HG03103 (cell line): ENCODE measurements around the gene PDLIM5.

Experiments used
- ATAC-seq: cut with Tn5 transposase; IDR thresholded peaks from one replicate; pipeline ENCODE4 v1.9.1; 2021; ENCODE audit warnings: low read depth; ENCODE audit not compliant: unreplicated experiment

Gene PDLIM5

GRCh38 chr4:94420356-94420755, 31.4 kb upstream of the PDLIM5 start:
- no peak for ATAC-seq

- no peak for ATAC-seq
Measured at GRCh38 chr4:94426783-94427182, 25.0 kb upstream of the PDLIM5 start.

- ATAC-seq, result no peak
Measured at GRCh38 chr4:94428884-94429283, 22.9 kb upstream of the PDLIM5 start.

- ATAC-seq, result no peak
Measured at GRCh38 chr4:94430406-94430805, 21.3 kb upstream of the PDLIM5 start.

GRCh38 chr4:94431388-94431787, 20.4 kb upstream of the PDLIM5 start:
- no peak for ATAC-seq

- no peak for ATAC-seq
Measured at GRCh38 chr4:94434505-94434904, 17.2 kb upstream of the PDLIM5 start.

GRCh38 chr4:94435874-94436273, 15.9 kb upstream of the PDLIM5 start:
- no peak for ATAC-seq

GRCh38 chr4:94436512-94436911, 15.2 kb upstream of the PDLIM5 start:
- ATAC-seq, result no peak

- no peak for ATAC-seq
Measured at GRCh38 chr4:94439606-94440005, 12.1 kb upstream of the PDLIM5 start.

- ATAC-seq, result no peak
Measured at GRCh38 chr4:94441838-94442237, 9.9 kb upstream of the PDLIM5 start.

GRCh38 chr4:94442251-94442650, 9.5 kb upstream of the PDLIM5 start:
- no peak for ATAC-seq

GRCh38 chr4:94446386-94446785, 5.4 kb upstream of the PDLIM5 start:
- ATAC-seq, result no peak

- ATAC-seq, result no peak
Measured at GRCh38 chr4:94447754-94448411, 3.9 kb upstream of the PDLIM5 start.

- ATAC-seq, result no peak
Measured at GRCh38 chr4:94448815-94449375, 2.8 kb upstream of the PDLIM5 start.

GRCh38 chr4:94451051-94451694, 569 bp upstream of the PDLIM5 start:
- no peak for ATAC-seq

- ATAC-seq, result no peak
Measured at GRCh38 chr4:94452476-94453371, 982 bp downstream of the PDLIM5 start.

- no peak for ATAC-seq
Measured at GRCh38 chr4:94453391-94453963, 1.7 kb downstream of the PDLIM5 start.

- ATAC-seq, result no peak
Measured at GRCh38 chr4:94454405-94454804, 2.7 kb downstream of the PDLIM5 start.

GRCh38 chr4:94455081-94455480, 3.3 kb downstream of the PDLIM5 start:
- no peak for ATAC-seq

- no peak for ATAC-seq
Measured at GRCh38 chr4:94457692-94458106, 6.0 kb downstream of the PDLIM5 start.

- ATAC-seq, result no peak
Measured at GRCh38 chr4:94458682-94459081, 6.9 kb downstream of the PDLIM5 start.
